Endothelial cell of umbilical vein (primary cell): ENCODE results near the gene SLC7A11. TPM values are rescaled to one million over a fixed set of nuclear protein-coding genes. Genes with fewer than 3 reads are reported as not detected.

Experiments used
- BruUV-seq: library from RNA; stranded (reverse); fragments of 400-500 nt; replicated peaks from 2 replicates; lab custom pipeline; 2021; lab: Mats Ljungman, UMichigan
- CTCF ChIA-PET: fragments of 300-600, 350-600 bp; sonication (Branson Sonifier 250); formaldehyde crosslinking; loops from one replicate; lab custom pipeline; 2021; ENCODE audit warnings: antibody characterized with exemption, inconsistent platforms; lab: Charles Lee
- POLR2A ChIA-PET: fragments of 300-600, 350-600 bp; sonication (Branson Sonifier 250); formaldehyde crosslinking; loops from one replicate; lab custom pipeline; 2021; ENCODE audit warnings: antibody characterized with exemption, inconsistent platforms; lab: Charles Lee
- DNase-seq: peaks from one replicate; pipeline ENCODE4 v3.0.0-alpha.2; 2011; ENCODE audit warnings: low read depth, low spot score
- FAIRE-seq: peaks from 2 replicates; lab custom pipeline; 2011; peaks lifted over from hg19 to GRCh38; lab: Jason Lieb, UNC
- H2AFZ ChIP-seq: 2 replicates; pipeline ENCODE4 v1.6.0; 2012; ENCODE audit warnings: low read depth, low read length, control low read depth, inconsistent platforms
- H3K27ac ChIP-seq: 2 replicates; pipeline ENCODE4 v1.5.1; 2011; ENCODE audit warnings: low read depth, mild to moderate bottlenecking, control low read depth, low read length, moderate library complexity; ENCODE audit not compliant: insufficient read depth
- H3K27me3 ChIP-seq, 2 experiments: 2 replicates each; pipeline versions ENCODE4 v1.6.0 to v1.6.1; 2011; ENCODE audit warnings: low read length in 2 of 2, mixed read lengths in 1 of 2; ENCODE audit not compliant: control insufficient read depth in 2 of 2, insufficient read depth in 2 of 2
- H3K36me3 ChIP-seq, 2 experiments: 2 replicates in 1 of 2; 3 replicates in 1 of 2; pipeline ENCODE4 v1.5.1; 2011; ENCODE audit warnings: low read length in 2 of 2, mild to moderate bottlenecking in 1 of 2, moderate library complexity in 1 of 2; ENCODE audit not compliant: control insufficient read depth in 2 of 2, insufficient read depth in 2 of 2; ENCODE audit errors: extremely low read depth in 1 of 2
- H3K4me1 ChIP-seq: 3 replicates; pipeline ENCODE4 v1.5.1; 2011; ENCODE audit warnings: mild to moderate bottlenecking, low read length; ENCODE audit not compliant: control insufficient read depth, insufficient read depth; ENCODE audit errors: extremely low read depth
- H3K4me2 ChIP-seq: 2 replicates; pipeline ENCODE4 v1.6.1; 2011; ENCODE audit warnings: low read length, control low read depth, mixed read lengths; ENCODE audit not compliant: insufficient read depth
- H3K4me3 ChIP-seq, 3 experiments: fragments of 200-600 bp in 1 of 3; sonication (generic), shearing (Covaris generic) in 1 of 3; replicated peaks in 1 of 3; 2 replicates each; pipeline ENCODE4 v1.5.1; 2011 to 2016; ENCODE audit warnings: control low read depth in 3 of 3, low read length in 3 of 3, mild to moderate bottlenecking in 2 of 3, inconsistent platforms in 1 of 3, low read depth in 1 of 3, moderate library complexity in 1 of 3; ENCODE audit not compliant: insufficient read depth in 1 of 3
- H3K79me2 ChIP-seq: 2 replicates; pipeline ENCODE4 v1.6.0; 2012; ENCODE audit warnings: low read length, inconsistent platforms; ENCODE audit not compliant: control insufficient read depth, insufficient read depth
- H3K9ac ChIP-seq: replicated peaks from 2 replicates; pipeline ENCODE3; 2011; ENCODE audit warnings: low read length, control low read depth; ENCODE audit not compliant: insufficient read depth; ENCODE audit errors: extremely low read depth
- H3K9me1 ChIP-seq: replicated peaks from 3 replicates; pipeline ENCODE4 v1.6.0; 2011; ENCODE audit warnings: mild to moderate bottlenecking, low read length; ENCODE audit not compliant: control insufficient read depth, insufficient read depth; ENCODE audit errors: extremely low read depth
- H3K9me3 ChIP-seq: replicated peaks from 2 replicates; pipeline ENCODE4 v1.5.1; 2012; ENCODE audit warnings: low read length, inconsistent platforms; ENCODE audit not compliant: control insufficient read depth, insufficient read depth
- H4K20me1 ChIP-seq: replicated peaks from 2 replicates; pipeline ENCODE3; 2011; ENCODE audit warnings: mild to moderate bottlenecking, low read length; ENCODE audit not compliant: control insufficient read depth, insufficient read depth; ENCODE audit errors: extremely low read depth
- EZH2 ChIP-seq: IDR thresholded peaks from 2 replicates; pipeline ENCODE4 v1.6.1; 2012; ENCODE audit warnings: borderline replicate concordance, low read depth, mild to moderate bottlenecking, moderate library complexity, low read length, inconsistent platforms; ENCODE audit not compliant: severe bottlenecking
- FOS ChIP-seq: IDR thresholded peaks from 2 replicates; pipeline ENCODE4 v1.6.1; 2011; ENCODE audit warnings: mild to moderate bottlenecking, low read length, moderate library complexity, borderline replicate concordance; ENCODE audit not compliant: insufficient read depth
- GATA2 ChIP-seq: IDR thresholded peaks from 2 replicates; pipeline ENCODE4 v1.7.0; 2011; ENCODE audit warnings: low read depth, mild to moderate bottlenecking, moderate library complexity, mixed read lengths, low read length; ENCODE audit not compliant: insufficient read length, insufficient read depth
- JUN ChIP-seq: IDR thresholded peaks from 2 replicates; pipeline ENCODE4 v1.6.1; 2011; ENCODE audit warnings: borderline replicate concordance, low read depth; ENCODE audit not compliant: insufficient read length, insufficient read depth
- MYC ChIP-seq: IDR thresholded peaks from one replicate; pipeline ENCODE4 v1.6.1; 2011; ENCODE audit warnings: mild to moderate bottlenecking, low read depth, low read length
- POLR2A ChIP-seq: IDR thresholded peaks from 2 replicates; pipeline ENCODE4 v1.6.1; 2012; ENCODE audit warnings: low read depth, mild to moderate bottlenecking, control low read depth, low read length
- POLR2AphosphoS5 ChIP-seq: IDR thresholded peaks from 2 replicates; pipeline ENCODE4 v1.6.1; 2012; ENCODE audit warnings: low read depth, mild to moderate bottlenecking, control low read depth, low read length, moderate library complexity; ENCODE audit not compliant: insufficient read depth
- dilution Hi-C: fragments of 300-500 bp; cut with MboI; formaldehyde crosslinking; loops from one replicate; pipeline ENCODE4 v1.15.0; 2019; ENCODE audit warnings: low sequenced_read_pairs; ENCODE audit not compliant: extremely low pct_ligation_motif_present
- intact Hi-C: fragments of 100-400 bp; cut with micrococcal nuclease; formaldehyde crosslinking; loops from one replicate; pipeline ENCODE4 v1.10.0; 2022
- polyA plus RNA-seq, 4 experiments: library from polyadenylated mRNA; depleted of rRNA in 3 of 4; stranded (reverse) in 3 of 4; unstranded in 1 of 4; fragments of >200 nt; gene quantifications; 2 replicates each; pipeline versions ENCODE4 v1.2.1 to v1.2.3, GENCODE V29; 2011 to 2012; ENCODE audit warnings: missing spikeins in 1 of 4
- total RNA-seq: library from RNA; stranded (reverse); gene quantifications from 2 replicates; pipeline ENCODE4 v1.2.3, GENCODE V29; 2021
- TF ChIP-seq, protein P1 (sequence below): IDR thresholded peaks from 2 replicates; pipeline ENCODE4 v1.6.1; 2011; ENCODE audit not compliant: insufficient read depth, insufficient read length
- TF ChIP-seq, protein P2 (sequence below), 2 donors: IDR thresholded peaks; 1 replicate in 1 of 2; 2 replicates in 1 of 2; pipeline ENCODE4 v1.5.1; 2011; ENCODE audit warnings: low read length in 2 of 2, mild to moderate bottlenecking in 2 of 2, moderate library complexity in 2 of 2, control low read depth in 1 of 2, inconsistent platforms in 1 of 2, low read depth in 1 of 2; ENCODE audit not compliant: insufficient read depth in 1 of 2; ENCODE audit errors: extremely low read depth in 1 of 2

Gene SLC7A11
- total and polyA plus RNA-seq, 2 donors (not counting 3 experiments of a cell fraction or from before 2014, with no cell fraction given): 28.4 to 82.7 TPM

DNA sequence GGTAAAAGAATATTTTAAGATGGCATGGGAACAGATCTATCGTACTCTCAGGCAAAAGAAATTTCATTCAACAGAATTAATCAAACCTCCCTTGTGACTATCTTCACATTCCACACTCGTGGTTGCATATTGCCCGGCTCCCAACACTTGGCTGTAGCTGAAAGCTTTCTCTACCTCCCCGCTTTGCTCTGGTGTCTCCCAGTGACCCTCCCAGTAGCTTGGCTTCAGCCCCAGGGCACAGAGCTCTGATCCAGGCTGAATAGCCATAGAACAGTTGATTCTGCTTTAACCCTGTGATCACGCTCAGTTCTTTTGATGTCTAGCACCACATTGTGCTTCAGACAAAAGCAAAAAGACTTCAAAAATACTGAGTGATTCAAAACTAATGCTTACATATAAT, 24.6 kb downstream of the SLC7A11 start:
- CTCF ChIA-PET: interaction anchor here (1.4 to 2.1 kb wide), 2 partner anchors 35 to 277 kb away, joined by 3 to 9 read pairs; no protein-coding TSS in a partner anchor

DNA sequence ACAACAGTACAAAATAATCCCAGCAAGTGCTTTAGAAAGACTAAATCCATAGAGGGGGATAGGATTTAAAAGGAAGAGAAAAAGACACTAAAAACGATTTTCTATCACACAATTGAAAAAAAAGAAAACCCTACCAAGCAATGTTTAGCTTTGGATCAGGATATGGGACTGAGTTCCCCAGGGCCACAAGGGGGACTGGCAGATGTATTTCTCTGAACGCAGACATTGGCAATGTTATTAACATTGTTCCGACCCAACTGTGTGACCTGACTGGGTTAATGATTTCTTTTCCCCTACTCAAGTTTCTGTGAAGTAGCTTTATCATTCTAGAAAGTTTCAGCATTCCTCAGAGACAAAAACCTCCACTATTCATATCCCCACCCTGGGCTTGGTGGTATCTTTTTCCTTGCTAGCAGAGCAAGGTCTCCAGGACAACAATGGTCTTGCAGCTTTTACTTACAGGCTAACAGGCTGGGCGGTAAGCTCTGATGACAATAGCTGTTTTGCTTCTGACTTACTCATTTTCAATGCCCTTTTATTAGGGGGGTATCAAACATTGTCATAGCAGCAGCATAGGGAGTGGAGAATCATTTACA, 25.8 kb downstream of the SLC7A11 start:
- no peak for FAIRE-seq
- ChIA-PET POLR2A (no interaction called here), CTCF (interaction anchor here (0.8 to 2.1 kb wide), 6 partner anchors 10 to 306 kb away, joined by 3 to 9 read pairs (median 5); no protein-coding TSS in a partner anchor)
- BruUV-seq: no TSS peak
- intact Hi-C loops: loop anchor here (2.0 kb wide), 1 partner anchor 14 kb away; no protein-coding TSS in a partner anchor
- no peak overlapping the region for H2AFZ ChIP-seq
- no peaks in the 10 kb centered on the region for H3K9me1 ChIP-seq
- H4K20me1 ChIP-seq: no peaks in the 10 kb centered on the region
- peaks cover 12 to 61% of the 10 kb centered on the region in 2 experiments for H3K36me3 ChIP-seq
- dilution Hi-C loops: no loop called here
- H3K27me3 ChIP-seq: no peaks in the 10 kb centered on the region
- no peak overlapping the region for H3K27ac ChIP-seq
- peaks cover 9% of the 10 kb centered on the region for H3K4me1 ChIP-seq
- no peak overlapping the region for H3K4me2 ChIP-seq
- TF ChIP-seq, protein P1, sequence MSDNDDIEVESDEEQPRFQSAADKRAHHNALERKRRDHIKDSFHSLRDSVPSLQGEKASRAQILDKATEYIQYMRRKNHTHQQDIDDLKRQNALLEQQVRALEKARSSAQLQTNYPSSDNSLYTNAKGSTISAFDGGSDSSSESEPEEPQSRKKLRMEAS: no peak
- TF ChIP-seq MYC (no peak), JUN (no peak), EZH2 (no peak), GATA2 (no peak), POLR2A (no peak), POLR2AphosphoS5 (no peak), FOS (no peak)
- TF ChIP-seq, protein P2, sequence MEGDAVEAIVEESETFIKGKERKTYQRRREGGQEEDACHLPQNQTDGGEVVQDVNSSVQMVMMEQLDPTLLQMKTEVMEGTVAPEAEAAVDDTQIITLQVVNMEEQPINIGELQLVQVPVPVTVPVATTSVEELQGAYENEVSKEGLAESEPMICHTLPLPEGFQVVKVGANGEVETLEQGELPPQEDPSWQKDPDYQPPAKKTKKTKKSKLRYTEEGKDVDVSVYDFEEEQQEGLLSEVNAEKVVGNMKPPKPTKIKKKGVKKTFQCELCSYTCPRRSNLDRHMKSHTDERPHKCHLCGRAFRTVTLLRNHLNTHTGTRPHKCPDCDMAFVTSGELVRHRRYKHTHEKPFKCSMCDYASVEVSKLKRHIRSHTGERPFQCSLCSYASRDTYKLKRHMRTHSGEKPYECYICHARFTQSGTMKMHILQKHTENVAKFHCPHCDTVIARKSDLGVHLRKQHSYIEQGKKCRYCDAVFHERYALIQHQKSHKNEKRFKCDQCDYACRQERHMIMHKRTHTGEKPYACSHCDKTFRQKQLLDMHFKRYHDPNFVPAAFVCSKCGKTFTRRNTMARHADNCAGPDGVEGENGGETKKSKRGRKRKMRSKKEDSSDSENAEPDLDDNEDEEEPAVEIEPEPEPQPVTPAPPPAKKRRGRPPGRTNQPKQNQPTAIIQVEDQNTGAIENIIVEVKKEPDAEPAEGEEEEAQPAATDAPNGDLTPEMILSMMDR (IDR thresholded peaks at IDR 0.05; ENCODE audit: extremely low read depth in 1 of 2, insufficient read depth in 1 of 2, low read depth in 1 of 2, low read length in 2 of 2): no peak
- peaks cover 94% of the 10 kb centered on the region for H3K79me2 ChIP-seq
- no peaks in the 10 kb centered on the region for H3K9me3 ChIP-seq
- DNase-seq: no peak
- H3K4me3 ChIP-seq: no peak overlapping the region
- no peak overlapping the region for H3K9ac ChIP-seq

More for the DNA sequence above, 24.6 kb downstream of the SLC7A11 start:
- FAIRE-seq (no peak), DNase-seq (no peak)
- H3K9ac ChIP-seq: no peak overlapping the region
- H3K79me2 ChIP-seq: peaks cover 92% of the 10 kb centered on the region
- dilution Hi-C loops (no loop called here), intact Hi-C loops (loop anchor here (2.0 kb wide), 1 partner anchor 15 kb away; no protein-coding TSS in a partner anchor)
- H2AFZ ChIP-seq: no peak overlapping the region
- POLR2A ChIA-PET: no interaction called here
- TF ChIP-seq POLR2AphosphoS5: no peak
- TF ChIP-seq JUN: no peak
- no peak for TF ChIP-seq MYC
- TF ChIP-seq, protein P1: no peak
- TF ChIP-seq POLR2A: no peak
- no peak for TF ChIP-seq FOS
- TF ChIP-seq GATA2: no peak
- peaks cover 12 to 61% of the 10 kb centered on the region in 2 experiments for H3K36me3 ChIP-seq
- H3K4me2 ChIP-seq: no peak overlapping the region
- no peaks in the 10 kb centered on the region for H4K20me1 ChIP-seq
- no TSS peak for BruUV-seq
- no peak overlapping the region for H3K27ac ChIP-seq
- peaks cover 19% of the 10 kb centered on the region for H3K4me1 ChIP-seq
- no peak overlapping the region for H3K4me3 ChIP-seq
- no peaks in the 10 kb centered on the region for H3K9me3 ChIP-seq
- H3K9me1 ChIP-seq: no peaks in the 10 kb centered on the region
- H3K27me3 ChIP-seq: no peaks in the 10 kb centered on the region
